Gastrocnemius medialis (tissue), 4 donors: Measurements from ENCODE around the gene MICU2. TPM values are rescaled to one million over a fixed set of nuclear protein-coding genes. Genes with fewer than 3 reads are reported as not detected.
"Not testable (repeated sequence)": the region's sequence is repeated elsewhere in the genome, so short reads cannot be mapped to it uniquely, and the experiment has no call there.

Experiments
- ATAC-seq, 2 donors: fragments of 150-250 bp; one replicate each; pipeline ENCODE4 v1.9.1; 2016
- DNase-seq, 2 donors: peaks; one replicate each; pipeline ENCODE4 v3.0.0-alpha.2; 2019
- H3K27ac ChIP-seq, 4 donors: fragments of 200-600 bp; sonication (generic); 1 replicate in 1 of 4; 2 replicates in 3 of 4; pipeline ENCODE4 v1.5.1; 2016 to 2018; ENCODE audit warnings: mild to moderate bottlenecking in 2 of 4, moderate library complexity in 1 of 4
- H3K27me3 ChIP-seq, 3 donors: fragments of 200-600 bp; sonication (generic) in 2 of 3; 1 replicate in 1 of 3; 2 replicates in 2 of 3; pipeline versions ENCODE4 v1.5.1 to v1.6.0; 2016 to 2019; ENCODE audit warnings: mild to moderate bottlenecking in 1 of 3, moderate library complexity in 1 of 3
- H3K36me3 ChIP-seq, 2 donors: fragments of 200-600 bp; sonication (generic) in 1 of 2; one replicate each; pipeline ENCODE4 v1.5.1; 2017 to 2018
- H3K4me1 ChIP-seq, 2 donors: fragments of 200-600 bp; sonication (generic) in 1 of 2; one replicate each; pipeline ENCODE4 v1.5.1; 2016 to 2017; ENCODE audit warnings: mild to moderate bottlenecking in 2 of 2
- H3K4me3 ChIP-seq, 4 donors: fragments of 200-600 bp; sonication (generic) in 3 of 4; 1 replicate in 1 of 4; 2 replicates in 3 of 4; pipeline ENCODE4 v1.5.1; 2016 to 2019; ENCODE audit warnings: mild to moderate bottlenecking in 2 of 4
- H3K9me3 ChIP-seq, 3 donors: fragments of 200-600 bp; sonication (generic) in 2 of 3; 1 replicate in 1 of 3; 2 replicates in 2 of 3; pipeline ENCODE4 v1.5.1; 2016 to 2019
- CTCF ChIP-seq, 5 experiments: fragments of 450-650 bp in 3 of 5; fragments of 200-600 bp in 2 of 5; sonication (generic) in 2 of 5; IDR thresholded peaks in 4 of 5; conservative IDR thresholded peaks in 1 of 5; 1 replicate in 4 of 5; 2 replicates in 1 of 5; pipeline ENCODE4 v1.5.1; 2016 to 2019; ENCODE audit warnings: antibody characterized with exemption in 5 of 5, mild to moderate bottlenecking in 3 of 5, moderate library complexity in 3 of 5
- POLR2A ChIP-seq, 2 donors: fragments of 450-650 bp; IDR thresholded peaks; one replicate each; pipeline ENCODE4 v1.6.1; 2017; ENCODE audit warnings: antibody characterized with exemption in 2 of 2, mild to moderate bottlenecking in 2 of 2, moderate library complexity in 2 of 2
- in situ Hi-C, 4 donors: fragments of 200-750 bp; cut with MboI; loops; one replicate each; pipeline versions ENCODE4 v1.15.0 to v1.8.0; 2017; ENCODE audit warnings: low sequenced_read_pairs in 4 of 4
- intact Hi-C: fragments of 100-400 bp; cut with DNase I; formaldehyde crosslinking; loops from one replicate; pipeline ENCODE4 v1.15.1; 2023; ENCODE audit warnings: low total_unique reads
- total RNA-seq, 4 donors: library from RNA; depleted of rRNA; stranded (reverse); fragments of >200 nt; gene quantifications; one replicate each; pipeline versions ENCODE4 v1.1.0 to v1.2.3, GENCODE V29; 2016

Gene MICU2
- total RNA-seq, 4 donors from 2014 or later = 83.6 to 126 (median 106) TPM

- Histone ChIP-seq H3K4me1 (peaks cover 6 to 7% of the 10 kb centered on the region in 2 donors), H3K36me3 (no peaks in the 10 kb centered on the region), H3K27me3 (no peaks in the 10 kb centered on the region), H3K9me3 (no peaks in the 10 kb centered on the region), H3K27ac (no peak overlapping the region), H3K4me3 (no peak overlapping the region)
- no peak for TF ChIP-seq CTCF (IDR thresholded peaks at IDR 0.05 in 4 of 5, conservative IDR thresholded peaks at IDR 0.05 in 1 of 5)
- TF ChIP-seq POLR2A (IDR thresholded peaks at IDR 0.05) = no peak
- in situ Hi-C loops (no loop called here), intact Hi-C loops (no loop called here)
- DNase-seq = no peak
- no peak for ATAC-seq
Measured at GRCh38 chr13:21595546-21595822, 8.5 kb downstream of the MICU2 start.

GRCh38 chr13:21594715-21595545 is 9.0 kb downstream of the MICU2 start:
- Histone ChIP-seq H3K4me3 (no peak overlapping the region), H3K4me1 (peaks cover 11 to 12% of the 10 kb centered on the region in 2 donors), H3K36me3 (no peaks in the 10 kb centered on the region), H3K27ac (no peak overlapping the region), H3K9me3 (no peaks in the 10 kb centered on the region), H3K27me3 (no peaks in the 10 kb centered on the region)
- no peak for ATAC-seq
- intact Hi-C loops = no loop called here
- TF ChIP-seq CTCF (IDR thresholded peaks at IDR 0.05 in 4 of 5, conservative IDR thresholded peaks at IDR 0.05 in 1 of 5) (no peak), POLR2A (IDR thresholded peaks at IDR 0.05) (no peak)
- in situ Hi-C loops = no loop called here
- no peak for DNase-seq

GRCh38 chr13:21590665-21591456 is 13.1 kb downstream of the MICU2 start:
- ATAC-seq, intact Hi-C loops, H3K4me3 ChIP-seq, H3K27ac ChIP-seq, in situ Hi-C loops, H3K9me3 ChIP-seq, DNase-seq, H3K27me3 ChIP-seq, H3K36me3 ChIP-seq: not testable (repeated sequence)
- H3K4me1 ChIP-seq = peaks cover 13% of the 10 kb centered on the region in 2 donors

- DNase-seq = no peak
Measured at GRCh38 chr13:21590231-21590630, 13.7 kb downstream of the MICU2 start.

GRCh38 chr13:21589510-21589909 is 14.5 kb downstream of the MICU2 start:
- H3K27me3 ChIP-seq, H3K36me3 ChIP-seq, ATAC-seq, intact Hi-C loops, H3K4me3 ChIP-seq, H3K27ac ChIP-seq, DNase-seq, H3K9me3 ChIP-seq, in situ Hi-C loops: not testable (repeated sequence)
- H3K4me1 ChIP-seq = peaks cover 11 to 15% of the 10 kb centered on the region in 2 donors

More at GRCh38 chr13:21590231-21590630, 13.7 kb downstream of the MICU2 start:
- intact Hi-C loops = no loop called here
- TF ChIP-seq POLR2A (IDR thresholded peaks at IDR 0.05) (no peak), CTCF (IDR thresholded peaks at IDR 0.05 in 4 of 5, conservative IDR thresholded peaks at IDR 0.05 in 1 of 5) (no peak)
- Histone ChIP-seq H3K4me3 (no peak overlapping the region), H3K27ac (no peak overlapping the region), H3K27me3 (no peaks in the 10 kb centered on the region), H3K36me3 (no peaks in the 10 kb centered on the region), H3K9me3 (no peaks in the 10 kb centered on the region), H3K4me1 (peaks cover 12 to 13% of the 10 kb centered on the region in 2 donors)
- no peak for ATAC-seq
- in situ Hi-C loops = no loop called here

GRCh38 chr13:21588411-21588810 is 15.6 kb downstream of the MICU2 start:
- ATAC-seq, H3K27ac ChIP-seq, H3K4me3 ChIP-seq, H3K9me3 ChIP-seq, intact Hi-C loops, in situ Hi-C loops, H3K36me3 ChIP-seq, H3K27me3 ChIP-seq, DNase-seq: not testable (repeated sequence)
- H3K4me1 ChIP-seq = peaks cover 11 to 17% of the 10 kb centered on the region in 2 donors
